ENCODE data around the gene ZNF479. TPM values are rescaled to one million over a fixed set of nuclear protein-coding genes. Genes with fewer than 3 reads are reported as not detected.
"Not testable (repeated sequence)": the region's sequence is repeated elsewhere in the genome, so short reads cannot be mapped to it uniquely, and the experiment has no call there.

ZNF479 gene
- total RNA-seq, 1 experiment from 2014 or later = not detected

DNA sequence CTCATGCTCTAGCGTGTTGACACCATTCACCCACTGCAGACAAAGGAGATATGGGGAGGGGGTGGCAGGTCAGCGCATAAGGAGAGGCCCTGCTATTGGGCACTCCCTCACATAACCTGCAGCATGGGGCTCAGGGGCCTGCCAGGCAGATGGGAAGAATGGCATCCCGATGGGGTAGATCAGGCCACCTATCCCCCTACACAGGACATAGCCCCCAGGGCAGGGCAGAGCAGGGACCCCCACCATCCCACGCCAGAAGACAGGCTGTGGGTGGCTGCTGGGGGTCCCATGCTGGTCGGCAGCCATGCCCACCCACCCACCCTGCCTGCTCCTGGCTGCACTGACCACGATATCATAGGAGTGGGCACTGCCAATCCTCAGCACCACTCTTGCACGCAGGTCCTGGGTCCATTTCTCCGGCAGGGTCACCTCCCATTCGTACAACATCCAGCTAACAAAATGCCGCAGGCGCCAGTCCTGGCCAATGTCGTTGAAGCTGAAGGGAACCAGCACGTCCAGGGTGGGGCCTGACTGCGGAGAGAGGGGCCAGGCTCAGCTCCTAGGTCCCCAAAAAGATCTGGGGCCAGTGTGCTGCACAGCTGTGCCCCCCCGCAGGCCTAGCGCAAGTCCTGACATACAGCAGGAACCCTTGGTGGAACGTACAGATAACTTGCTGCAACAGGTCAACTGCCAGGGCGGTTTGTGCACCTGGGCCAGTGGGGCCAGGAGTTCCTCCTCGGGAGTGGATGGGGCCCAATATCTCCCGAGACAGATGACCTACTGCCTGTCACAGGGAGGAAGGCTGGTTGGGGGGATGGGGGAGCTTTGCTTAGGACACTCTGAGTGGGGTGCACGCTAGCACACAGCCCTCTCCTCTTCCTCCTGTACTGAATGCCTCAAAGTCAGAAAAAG lies 45.9 kb upstream of the ZNF479 start:
- no peak overlapping the region for H3K4me3 Mint-ChIP-seq (ENCODE audit: low read depth, unreplicated experiment)
- H3K4me1 Mint-ChIP-seq (ENCODE audit: low read depth, unreplicated experiment) = no peaks in the 10 kb centered on the region
- no peak for DNase-seq
- TF ChIP-seq, protein P1, sequence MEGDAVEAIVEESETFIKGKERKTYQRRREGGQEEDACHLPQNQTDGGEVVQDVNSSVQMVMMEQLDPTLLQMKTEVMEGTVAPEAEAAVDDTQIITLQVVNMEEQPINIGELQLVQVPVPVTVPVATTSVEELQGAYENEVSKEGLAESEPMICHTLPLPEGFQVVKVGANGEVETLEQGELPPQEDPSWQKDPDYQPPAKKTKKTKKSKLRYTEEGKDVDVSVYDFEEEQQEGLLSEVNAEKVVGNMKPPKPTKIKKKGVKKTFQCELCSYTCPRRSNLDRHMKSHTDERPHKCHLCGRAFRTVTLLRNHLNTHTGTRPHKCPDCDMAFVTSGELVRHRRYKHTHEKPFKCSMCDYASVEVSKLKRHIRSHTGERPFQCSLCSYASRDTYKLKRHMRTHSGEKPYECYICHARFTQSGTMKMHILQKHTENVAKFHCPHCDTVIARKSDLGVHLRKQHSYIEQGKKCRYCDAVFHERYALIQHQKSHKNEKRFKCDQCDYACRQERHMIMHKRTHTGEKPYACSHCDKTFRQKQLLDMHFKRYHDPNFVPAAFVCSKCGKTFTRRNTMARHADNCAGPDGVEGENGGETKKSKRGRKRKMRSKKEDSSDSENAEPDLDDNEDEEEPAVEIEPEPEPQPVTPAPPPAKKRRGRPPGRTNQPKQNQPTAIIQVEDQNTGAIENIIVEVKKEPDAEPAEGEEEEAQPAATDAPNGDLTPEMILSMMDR (IDR thresholded peaks at IDR 0.05; ENCODE audit: unreplicated experiment) = no peak
- H3K27ac Mint-ChIP-seq (ENCODE audit: unreplicated experiment) = no peak overlapping the region
- intact Hi-C loops (cut with micrococcal nuclease; ENCODE audit: unreplicated experiment) = no loop called here
- H3K27me3 Mint-ChIP-seq (ENCODE audit: unreplicated experiment) = no peaks in the 10 kb centered on the region
- BruUV-seq (replicated peaks) = no TSS peak
- H3K36me3 Mint-ChIP-seq (ENCODE audit: insufficient read depth, unreplicated experiment) = no peaks in the 10 kb centered on the region
- CTCF ChIA-PET = no interaction called here
- H3K9me3 Mint-ChIP-seq (ENCODE audit: low read depth, unreplicated experiment) = peaks cover 22% of the 10 kb centered on the region

DNA sequence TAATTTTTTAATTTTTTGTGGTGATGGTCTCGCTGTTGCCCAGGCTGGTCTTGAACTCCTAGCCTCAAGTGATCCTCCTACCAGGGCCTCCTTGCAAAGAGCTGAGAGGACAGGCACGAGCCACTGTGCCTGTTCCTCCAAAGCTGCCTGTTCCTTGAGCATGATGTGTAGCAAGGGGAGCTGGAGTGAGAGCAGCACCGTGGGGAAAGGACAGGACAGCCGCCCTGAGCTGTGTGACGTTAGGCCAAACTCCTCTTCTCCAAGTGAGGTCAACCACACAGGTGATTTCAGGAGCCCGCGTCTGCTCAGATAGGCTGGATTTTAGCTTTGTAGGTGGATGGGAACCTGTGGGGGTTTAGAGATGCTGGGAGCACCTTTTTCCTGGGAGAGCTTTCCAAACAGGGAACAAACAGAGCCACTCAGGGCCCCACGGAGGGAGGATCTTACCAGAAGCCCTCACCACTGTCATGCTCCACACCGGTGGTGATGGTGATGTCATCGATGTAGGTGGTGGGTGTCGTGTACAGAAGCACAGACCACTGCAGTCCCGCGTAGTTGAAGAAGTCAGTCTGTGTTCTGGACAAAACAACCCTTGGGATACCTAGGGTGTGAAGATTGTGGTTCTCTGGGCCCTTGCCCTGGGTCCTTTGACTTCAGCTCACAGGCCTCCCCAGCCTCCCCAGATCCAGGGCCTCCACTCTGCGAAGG lies 44.8 kb upstream of the ZNF479 start:
- no peak for DNase-seq
- CTCF ChIA-PET = no interaction called here
- TF ChIP-seq, protein P1 (IDR thresholded peaks at IDR 0.05; ENCODE audit: unreplicated experiment) = no peak
- Mint-ChIP-seq H3K36me3 (ENCODE audit: insufficient read depth, unreplicated experiment) (no peaks in the 10 kb centered on the region), H3K27me3 (ENCODE audit: unreplicated experiment) (no peaks in the 10 kb centered on the region), H3K4me3 (ENCODE audit: low read depth, unreplicated experiment) (no peak overlapping the region), H3K9me3 (ENCODE audit: low read depth, unreplicated experiment) (peaks cover 15% of the 10 kb centered on the region), H3K4me1 (ENCODE audit: low read depth, unreplicated experiment) (no peaks in the 10 kb centered on the region), H3K27ac (ENCODE audit: unreplicated experiment) (no peak overlapping the region)
- intact Hi-C loops (cut with micrococcal nuclease; ENCODE audit: unreplicated experiment) = no loop called here
- no TSS peak for BruUV-seq (replicated peaks)

DNA sequence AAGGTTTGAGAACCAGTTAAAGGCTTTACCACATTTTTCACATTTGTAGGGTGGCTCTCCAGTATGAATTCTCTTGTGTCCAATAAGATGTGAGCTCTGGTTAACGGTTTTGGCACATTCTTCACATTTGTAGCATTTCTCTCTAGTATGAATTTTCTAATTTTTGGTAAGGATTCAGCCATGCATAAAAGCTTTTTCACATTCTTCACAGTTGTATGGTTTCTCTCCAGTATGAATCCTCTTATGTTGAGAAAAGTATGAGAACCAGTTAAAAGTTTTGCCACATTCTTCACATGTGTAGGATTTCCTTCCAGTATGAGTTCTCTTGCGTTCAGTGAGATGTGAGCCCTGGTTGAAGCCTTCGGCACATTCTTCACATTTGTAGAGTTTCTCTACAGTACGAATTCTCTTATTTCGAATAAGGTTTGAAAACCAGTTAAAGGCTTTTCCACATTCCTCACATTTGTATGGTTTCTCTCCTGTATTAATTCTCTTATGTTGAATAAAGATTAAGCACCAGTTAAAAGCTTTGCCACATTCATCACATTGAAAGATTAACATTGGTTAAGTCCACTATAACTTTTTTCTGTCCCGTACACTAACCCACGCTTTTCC lies 33.2 kb upstream of the ZNF479 start:
- Mint-ChIP-seq H3K27me3 (ENCODE audit: unreplicated experiment) (no peaks in the 10 kb centered on the region), H3K36me3 (ENCODE audit: insufficient read depth, unreplicated experiment) (no peaks in the 10 kb centered on the region), H3K9me3 (ENCODE audit: low read depth, unreplicated experiment) (peaks cover 15% of the 10 kb centered on the region), H3K4me3 (ENCODE audit: low read depth, unreplicated experiment) (no peak overlapping the region), H3K4me1 (ENCODE audit: low read depth, unreplicated experiment) (no peaks in the 10 kb centered on the region), H3K27ac (ENCODE audit: unreplicated experiment) (no peak overlapping the region)
- TF ChIP-seq, protein P1 (IDR thresholded peaks at IDR 0.05; ENCODE audit: unreplicated experiment) = no peak
- BruUV-seq (replicated peaks) = no TSS peak
- intact Hi-C loops (cut with micrococcal nuclease; ENCODE audit: unreplicated experiment) = no loop called here
- no peak for DNase-seq
- CTCF ChIA-PET = no interaction called here

DNA sequence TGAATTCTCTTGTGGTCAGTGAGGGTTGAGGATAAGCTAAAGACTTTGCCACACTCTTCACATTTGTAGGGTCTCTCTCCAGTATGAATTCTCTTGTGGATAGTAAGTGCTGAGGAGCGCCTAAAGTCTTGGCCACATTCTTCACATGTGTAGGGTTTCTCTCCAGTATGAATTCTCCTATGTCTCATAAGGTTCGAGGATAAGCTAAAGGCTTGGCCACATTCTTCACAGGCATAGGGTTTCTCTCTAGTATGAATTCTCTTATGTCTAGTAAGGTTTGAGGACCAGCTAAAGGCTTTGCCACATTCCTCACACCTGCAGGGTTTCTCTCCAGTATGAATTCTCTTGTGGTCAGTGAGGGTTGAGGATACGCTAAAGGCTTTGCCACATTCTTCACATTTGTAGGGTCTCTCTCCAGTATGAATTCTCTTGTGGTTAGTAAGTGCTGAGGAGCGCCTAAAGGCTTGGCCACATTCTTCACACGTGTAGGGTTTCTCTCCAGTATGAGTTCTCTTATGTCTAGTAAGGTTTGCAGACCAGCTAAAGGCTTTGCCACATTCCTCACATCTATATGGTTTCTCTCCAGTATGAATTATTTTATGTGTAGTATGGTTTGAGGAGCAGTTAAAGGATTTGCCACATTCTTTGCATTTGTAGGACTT lies 12.0 kb downstream of the ZNF479 start:
- intact Hi-C loops (cut with micrococcal nuclease; ENCODE audit: unreplicated experiment); H3K4me1 Mint-ChIP-seq (ENCODE audit: low read depth, unreplicated experiment); H3K27me3 Mint-ChIP-seq (ENCODE audit: unreplicated experiment); H3K27ac Mint-ChIP-seq (ENCODE audit: unreplicated experiment); H3K36me3 Mint-ChIP-seq (ENCODE audit: insufficient read depth, unreplicated experiment); H3K4me3 Mint-ChIP-seq (ENCODE audit: low read depth, unreplicated experiment); BruUV-seq (replicated peaks); CTCF ChIA-PET; DNase-seq: not testable (repeated sequence)
- H3K9me3 Mint-ChIP-seq (ENCODE audit: low read depth, unreplicated experiment) = peaks cover 13% of the 10 kb centered on the region

Data from Calu3 (cell line).